WTC11 (cell line): ENCODE results near the gene ZCRB1. TPM values are rescaled to one million over a fixed set of nuclear protein-coding genes. Genes with fewer than 3 reads are reported as not detected.

Experiments
- ATAC-seq: fragments of 200-7000 bp; cut with Tn5 transposase; 2 replicates; pipeline ENCODE4 v1.10.0; 2021; ENCODE audit warnings: mild to moderate bottlenecking, moderate library complexity
- CTCF ChIA-PET: fragments of 300-600 bp; sonication (Branson Sonifier 250); formaldehyde crosslinking; loops from one replicate; lab custom pipeline; 2021; ENCODE audit warnings: antibody characterized with exemption; lab: Charles Lee
- POLR2A ChIA-PET: fragments of 350-600 bp; sonication (Branson Sonifier 250); formaldehyde crosslinking; loops from one replicate; lab custom pipeline; 2021; ENCODE audit warnings: antibody characterized with exemption; lab: Charles Lee
- DNase-seq: peaks from one replicate; pipeline ENCODE4 v3.0.0; 2021; ENCODE audit warnings: low spot score
- H3K27ac Mint-ChIP-seq: 2 replicates; pipeline ENCODE4 v1.8.0; 2021; ENCODE audit warnings: mixed read lengths
- H3K27me3 Mint-ChIP-seq: 2 replicates; pipeline ENCODE4 v1.8.0; 2021; ENCODE audit warnings: low read depth, mild to moderate bottlenecking, moderate library complexity, mixed read lengths
- H3K36me3 Mint-ChIP-seq: 2 replicates; pipeline ENCODE4 v1.8.0; 2021; ENCODE audit warnings: mixed read lengths
- H3K4me1 Mint-ChIP-seq: 2 replicates; pipeline ENCODE4 v1.8.0; 2022; ENCODE audit warnings: mixed read lengths
- H3K4me3 Mint-ChIP-seq: 2 replicates; pipeline ENCODE4 v1.8.0; 2021; ENCODE audit warnings: mild to moderate bottlenecking, moderate library complexity, mixed read lengths
- H3K9me3 Mint-ChIP-seq: 2 replicates; pipeline ENCODE4 v1.8.0; 2021; ENCODE audit warnings: mixed read lengths
- ARID4B ChIP-seq: sonication (generic); formaldehyde crosslinking; IDR thresholded peaks from 2 replicates; pipeline ENCODE4 v1.8.0; 2023; ENCODE audit warnings: missing genetic modification reagents, mild to moderate bottlenecking, borderline replicate concordance
- ATF1 ChIP-seq: sonication (generic); formaldehyde crosslinking; IDR thresholded peaks from 2 replicates; pipeline ENCODE4 v1.8.1; 2023; ENCODE audit warnings: mild to moderate bottlenecking, moderate library complexity, missing genetic modification reagents
- CREM ChIP-seq: sonication (generic); formaldehyde crosslinking; IDR thresholded peaks from 2 replicates; pipeline ENCODE4 v1.8.1; 2022; ENCODE audit warnings: mild to moderate bottlenecking, missing genetic modification reagents, moderate library complexity
- E2F4 ChIP-seq: sonication (generic); formaldehyde crosslinking; IDR thresholded peaks from 2 replicates; pipeline ENCODE4 v1.8.1; 2022; ENCODE audit warnings: low read depth, mild to moderate bottlenecking, moderate library complexity, missing genetic modification reagents, borderline replicate concordance
- EMX1 ChIP-seq: fragments of 250-450 bp; sonication (Bioruptor Pico); IDR thresholded peaks from 2 replicates; pipeline ENCODE4 v1.8.0; 2021; ENCODE audit warnings: mild to moderate bottlenecking
- ESRRA ChIP-seq: sonication (generic); formaldehyde crosslinking; IDR thresholded peaks from 2 replicates; pipeline ENCODE4 v1.8.1; 2022; ENCODE audit warnings: mild to moderate bottlenecking, missing genetic modification reagents, borderline replicate concordance
- ETV6 ChIP-seq: sonication (generic); formaldehyde crosslinking; IDR thresholded peaks from 2 replicates; pipeline ENCODE4 v1.8.1; 2022; ENCODE audit warnings: mild to moderate bottlenecking, missing genetic modification reagents
- FOXK1 ChIP-seq: sonication (generic); formaldehyde crosslinking; IDR thresholded peaks from 2 replicates; pipeline ENCODE4 v1.8.0; 2022; ENCODE audit warnings: mild to moderate bottlenecking, moderate library complexity, missing genetic modification reagents
- GABPB1 ChIP-seq: sonication (generic); formaldehyde crosslinking; IDR thresholded peaks from 2 replicates; pipeline ENCODE4 v1.8.1; 2023; ENCODE audit warnings: mild to moderate bottlenecking, missing genetic modification reagents
- GTF2I ChIP-seq: fragments of 250-450 bp; sonication (Bioruptor Pico); conservative IDR thresholded peaks from 2 replicates; pipeline ENCODE4 v1.4.0; 2021; ENCODE audit warnings: mild to moderate bottlenecking
- IRF2 ChIP-seq: sonication (generic); formaldehyde crosslinking; IDR thresholded peaks from 2 replicates; pipeline ENCODE4 v1.8.0; 2022; ENCODE audit warnings: low read depth, missing genetic modification reagents, borderline replicate concordance
- PRDM15 ChIP-seq: sonication (generic); formaldehyde crosslinking; IDR thresholded peaks from 2 replicates; pipeline ENCODE4 v1.8.0; 2022; ENCODE audit warnings: missing genetic modification reagents
- RELA ChIP-seq: sonication (generic); formaldehyde crosslinking; IDR thresholded peaks from 2 replicates; pipeline ENCODE4 v1.8.1; 2022; ENCODE audit warnings: missing genetic modification reagents, mild to moderate bottlenecking, borderline replicate concordance
- TCF7 ChIP-seq: sonication (generic); formaldehyde crosslinking; IDR thresholded peaks from 2 replicates; pipeline ENCODE4 v1.8.0; 2022; ENCODE audit warnings: mild to moderate bottlenecking, low read depth, missing genetic modification reagents, moderate library complexity
- ZNF232 ChIP-seq: sonication (generic); formaldehyde crosslinking; IDR thresholded peaks from 2 replicates; pipeline ENCODE4 v1.8.0; 2022; ENCODE audit warnings: mild to moderate bottlenecking, missing genetic modification reagents
- ZNF263 ChIP-seq: sonication (generic); formaldehyde crosslinking; IDR thresholded peaks from 2 replicates; pipeline ENCODE4 v1.8.1; 2022; ENCODE audit warnings: low read depth, mild to moderate bottlenecking, moderate library complexity, missing genetic modification reagents
- total RNA-seq: library from RNA; stranded (reverse); gene quantifications from 3 replicates; pipeline ENCODE4 v1.2.3, GENCODE V29; 2021
- TF ChIP-seq, protein P1 (sequence below): fragments of 200-600 bp; IDR thresholded peaks from 2 replicates; pipeline ENCODE4 v1.8.0; 2022; ENCODE audit warnings: antibody characterized with exemption

The ZCRB1 gene
- total RNA-seq, 1 experiment from 2014 or later = 58.3 TPM

DNA sequence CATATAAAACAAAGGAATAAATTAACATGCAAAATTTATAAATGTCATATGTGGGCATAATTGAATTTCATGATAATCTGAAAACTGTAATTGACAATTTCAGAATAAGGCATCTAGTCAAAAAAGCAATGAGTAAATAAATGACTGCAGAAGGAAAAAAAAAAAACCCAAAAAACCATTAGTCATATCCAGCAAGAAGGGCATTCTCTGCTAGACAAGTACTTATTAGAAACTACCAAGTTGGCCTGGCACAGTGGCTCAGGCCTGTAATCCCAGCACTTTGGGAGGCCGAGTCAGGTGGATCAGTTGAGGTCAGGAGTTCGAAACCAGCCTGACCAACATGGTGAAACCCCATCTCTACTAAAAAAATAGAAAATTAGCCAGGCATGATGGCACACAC, 17.5 kb downstream of the ZCRB1 start:
- DNase-seq = no peak
- no peak for TF ChIP-seq ESRRA (CRISPR knock-in tag)
- TF ChIP-seq CREM (CRISPR knock-in tag) = no peak
- no peak for TF ChIP-seq EMX1 (CRISPR knock-in tag)
- no peak for TF ChIP-seq ZNF232 (CRISPR knock-in tag)
- no peak for TF ChIP-seq ARID4B (CRISPR knock-in tag)
- Mint-ChIP-seq H3K27me3 (no peaks in the 10 kb centered on the region), H3K4me1 (no peaks in the 10 kb centered on the region), H3K36me3 (peaks cover 5% of the 10 kb centered on the region; the same call in 1 of the 2 replicates), H3K27ac (no peak overlapping the region), H3K9me3 (no peaks in the 10 kb centered on the region), H3K4me3 (no peak overlapping the region)
- ChIA-PET POLR2A (no interaction called here), CTCF (interaction anchor here (1.2 to 1.3 kb wide), 2 partner anchors 12 kb away, joined by 4 read pairs; no protein-coding TSS in a partner anchor)
- no peak for ATAC-seq

GRCh38 chr12:42306297-42306696, 19.6 kb downstream of the ZCRB1 start:
- CTCF ChIA-PET = no interaction called here
- H3K27me3 Mint-ChIP-seq = no peaks in the 10 kb centered on the region
- no peak for ATAC-seq
- peaks cover 5% of the 10 kb centered on the region for H3K9me3 Mint-ChIP-seq
- no peaks in the 10 kb centered on the region for H3K4me1 Mint-ChIP-seq
- no peak for TF ChIP-seq ATF1 (CRISPR knock-in tag)
- TF ChIP-seq, protein P1, sequence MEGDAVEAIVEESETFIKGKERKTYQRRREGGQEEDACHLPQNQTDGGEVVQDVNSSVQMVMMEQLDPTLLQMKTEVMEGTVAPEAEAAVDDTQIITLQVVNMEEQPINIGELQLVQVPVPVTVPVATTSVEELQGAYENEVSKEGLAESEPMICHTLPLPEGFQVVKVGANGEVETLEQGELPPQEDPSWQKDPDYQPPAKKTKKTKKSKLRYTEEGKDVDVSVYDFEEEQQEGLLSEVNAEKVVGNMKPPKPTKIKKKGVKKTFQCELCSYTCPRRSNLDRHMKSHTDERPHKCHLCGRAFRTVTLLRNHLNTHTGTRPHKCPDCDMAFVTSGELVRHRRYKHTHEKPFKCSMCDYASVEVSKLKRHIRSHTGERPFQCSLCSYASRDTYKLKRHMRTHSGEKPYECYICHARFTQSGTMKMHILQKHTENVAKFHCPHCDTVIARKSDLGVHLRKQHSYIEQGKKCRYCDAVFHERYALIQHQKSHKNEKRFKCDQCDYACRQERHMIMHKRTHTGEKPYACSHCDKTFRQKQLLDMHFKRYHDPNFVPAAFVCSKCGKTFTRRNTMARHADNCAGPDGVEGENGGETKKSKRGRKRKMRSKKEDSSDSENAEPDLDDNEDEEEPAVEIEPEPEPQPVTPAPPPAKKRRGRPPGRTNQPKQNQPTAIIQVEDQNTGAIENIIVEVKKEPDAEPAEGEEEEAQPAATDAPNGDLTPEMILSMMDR = no peak
- no peak for TF ChIP-seq GABPB1 (CRISPR knock-in tag)
- TF ChIP-seq ETV6 = no peak
- TF ChIP-seq ZNF263 = no peak
- DNase-seq = no peak
- no peak overlapping the region for H3K27ac Mint-ChIP-seq
- no peak overlapping the region for H3K4me3 Mint-ChIP-seq
- POLR2A ChIA-PET = no interaction called here
- H3K36me3 Mint-ChIP-seq = no peaks in the 10 kb centered on the region

DNA sequence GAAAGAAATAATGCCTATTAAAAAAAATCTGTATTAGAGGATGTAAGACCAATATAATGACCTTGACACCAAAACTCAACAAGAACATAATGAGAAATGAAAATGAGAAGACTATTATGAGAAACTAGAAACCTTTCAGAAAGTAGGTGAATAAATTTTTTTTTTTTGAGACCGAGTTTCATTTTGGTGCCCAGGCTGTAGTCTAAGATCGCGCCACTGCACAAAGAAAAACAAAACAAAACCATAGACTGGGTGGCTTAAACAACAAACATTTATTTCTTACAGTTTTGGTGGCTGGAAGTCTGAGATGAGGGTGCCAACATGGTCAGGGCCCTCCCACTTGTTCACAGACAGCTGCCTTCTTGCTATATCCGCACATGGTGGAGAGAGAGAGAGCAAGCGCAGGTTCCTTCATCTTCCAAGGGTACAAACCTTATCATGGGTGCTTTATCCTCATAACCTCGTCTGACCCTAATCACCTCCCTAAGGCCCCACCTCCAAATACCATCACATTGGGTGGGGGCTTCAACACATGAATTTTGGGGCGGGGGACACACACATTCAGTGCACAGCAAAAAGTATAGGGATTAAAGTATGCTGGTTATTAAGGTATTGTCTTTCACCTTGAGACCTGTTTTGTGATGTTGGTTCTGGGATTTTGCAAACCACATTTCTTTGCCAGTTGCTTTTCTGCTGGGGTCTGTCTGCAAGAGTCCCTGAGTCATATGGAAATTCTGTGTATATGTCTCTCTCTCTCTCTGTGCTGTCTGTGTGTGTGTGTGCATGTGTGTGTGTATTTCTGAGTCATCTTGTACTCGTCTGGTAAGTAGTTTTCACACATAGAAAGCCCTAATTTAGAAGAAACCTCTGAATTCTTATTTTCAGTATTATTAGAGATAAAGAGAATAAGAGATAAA, 26.2 kb downstream of the ZCRB1 start:
- Mint-ChIP-seq H3K4me3 (no peak overlapping the region), H3K27me3 (no peaks in the 10 kb centered on the region), H3K27ac (no peak overlapping the region), H3K36me3 (no peaks in the 10 kb centered on the region), H3K9me3 (peaks cover 5% of the 10 kb centered on the region), H3K4me1 (no peaks in the 10 kb centered on the region)
- POLR2A ChIA-PET = no interaction called here
- ATAC-seq (no peak), DNase-seq (no peak)
- CTCF ChIA-PET = no interaction called here
- TF ChIP-seq, protein P1 = no peak
- TF ChIP-seq GTF2I (no peak), RELA (no peak), E2F4 (CRISPR knock-in tag) (no peak), IRF2 (CRISPR knock-in tag) (no peak), GABPB1 (CRISPR knock-in tag) (no peak), TCF7 (CRISPR knock-in tag) (no peak), ESRRA (CRISPR knock-in tag) (no peak), FOXK1 (CRISPR knock-in tag) (no peak), PRDM15 (CRISPR knock-in tag) (no peak)
